Neuron (in vitro differentiated cells): ENCODE data around the gene APOL5.
"Not testable (repeated sequence)": the region's sequence is repeated elsewhere in the genome, so short reads cannot be mapped to it uniquely, and the experiment has no call there.

Experiments
- H2AFZ ChIP-seq: one replicate; pipeline ENCODE4 v1.6.1; 2013; ENCODE audit warnings: low read depth, mild to moderate bottlenecking, inconsistent platforms, low read length, moderate library complexity
- H3K27me3 ChIP-seq: one replicate; pipeline ENCODE4 v1.6.1; 2013; ENCODE audit warnings: low read length; ENCODE audit not compliant: insufficient read depth
- H3K36me3 ChIP-seq: one replicate; pipeline ENCODE4 v1.6.1; 2013; ENCODE audit warnings: low read length; ENCODE audit not compliant: insufficient read depth
- H3K4me1 ChIP-seq: one replicate; pipeline ENCODE4 v1.6.1; 2013; ENCODE audit warnings: low read length; ENCODE audit not compliant: insufficient read depth
- H3K4me3 ChIP-seq: 2 replicates; pipeline ENCODE4 v1.5.1; 2013; ENCODE audit warnings: mild to moderate bottlenecking, low read length, moderate library complexity
- H3K9me3 ChIP-seq: one replicate; pipeline ENCODE4 v1.6.1; 2013; ENCODE audit warnings: low read length

The APOL5 gene

GRCh38 chr22:35737886-35738285, 20.2 kb downstream of the APOL5 start:
- H3K9me3 ChIP-seq, H3K27me3 ChIP-seq, H2AFZ ChIP-seq, H3K4me1 ChIP-seq, H3K4me3 ChIP-seq: not testable (repeated sequence)
- H3K36me3 ChIP-seq, result peaks cover 29% of the 10 kb centered on the region

- H3K36me3 ChIP-seq, result peaks cover 43% of the 10 kb centered on the region
- no peak overlapping the region for H2AFZ ChIP-seq
- no peaks in the 10 kb centered on the region for H3K4me1 ChIP-seq
- no peaks in the 10 kb centered on the region for H3K27me3 ChIP-seq
- no peaks in the 10 kb centered on the region for H3K9me3 ChIP-seq
- no peak overlapping the region for H3K4me3 ChIP-seq
Measured at GRCh38 chr22:35739076-35739930, 21.6 kb downstream of the APOL5 start.

- Histone ChIP-seq H3K36me3 (peaks cover 48% of the 10 kb centered on the region), H3K4me1 (no peaks in the 10 kb centered on the region), H3K4me3 (no peak overlapping the region), H3K27me3 (no peaks in the 10 kb centered on the region), H3K9me3 (no peaks in the 10 kb centered on the region), H2AFZ (no peak overlapping the region)
Measured at GRCh38 chr22:35739931-35740380, 22.3 kb downstream of the APOL5 start.

- peaks cover 54% of the 10 kb centered on the region for H3K36me3 ChIP-seq
- no peak overlapping the region for H3K4me3 ChIP-seq
- H3K9me3 ChIP-seq, result no peaks in the 10 kb centered on the region
- no peak overlapping the region for H2AFZ ChIP-seq
- H3K27me3 ChIP-seq, result no peaks in the 10 kb centered on the region
- no peaks in the 10 kb centered on the region for H3K4me1 ChIP-seq
Measured at GRCh38 chr22:35740616-35741015, 22.9 kb downstream of the APOL5 start.

GRCh38 chr22:35742342-35743100, 24.8 kb downstream of the APOL5 start:
- Histone ChIP-seq H3K36me3 (peaks cover 64% of the 10 kb centered on the region), H3K27me3 (no peaks in the 10 kb centered on the region), H3K4me1 (no peaks in the 10 kb centered on the region), H3K4me3 (no peak overlapping the region), H2AFZ (no peak overlapping the region), H3K9me3 (no peaks in the 10 kb centered on the region)

GRCh38 chr22:35743326-35743860, 25.7 kb downstream of the APOL5 start:
- no peaks in the 10 kb centered on the region for H3K27me3 ChIP-seq
- no peak overlapping the region for H2AFZ ChIP-seq
- no peaks in the 10 kb centered on the region for H3K4me1 ChIP-seq
- peaks cover 60% of the 10 kb centered on the region for H3K36me3 ChIP-seq
- H3K9me3 ChIP-seq, result no peaks in the 10 kb centered on the region
- no peak overlapping the region for H3K4me3 ChIP-seq

GRCh38 chr22:35746248-35746647, 28.6 kb downstream of the APOL5 start:
- Histone ChIP-seq H3K27me3 (no peaks in the 10 kb centered on the region), H3K4me3 (no peak overlapping the region), H2AFZ (no peak overlapping the region), H3K36me3 (peaks cover 50% of the 10 kb centered on the region), H3K4me1 (no peaks in the 10 kb centered on the region), H3K9me3 (no peaks in the 10 kb centered on the region)

GRCh38 chr22:35746946-35747703, 29.5 kb downstream of the APOL5 start:
- H3K4me1 ChIP-seq, result no peaks in the 10 kb centered on the region
- peaks cover 52% of the 10 kb centered on the region for H3K36me3 ChIP-seq
- H3K4me3 ChIP-seq, result no peak overlapping the region
- H2AFZ ChIP-seq, result no peak overlapping the region
- no peaks in the 10 kb centered on the region for H3K27me3 ChIP-seq
- no peaks in the 10 kb centered on the region for H3K9me3 ChIP-seq

GRCh38 chr22:35749808-35750207, 32.1 kb downstream of the APOL5 start:
- Histone ChIP-seq H3K9me3 (no peaks in the 10 kb centered on the region), H3K36me3 (peaks cover 34% of the 10 kb centered on the region), H3K4me3 (no peak overlapping the region), H2AFZ (no peak overlapping the region), H3K4me1 (peaks cover 9% of the 10 kb centered on the region), H3K27me3 (no peaks in the 10 kb centered on the region)

GRCh38 chr22:35752006-35752862, 34.6 kb downstream of the APOL5 start:
- H2AFZ ChIP-seq, result no peak overlapping the region
- peaks cover 9% of the 10 kb centered on the region for H3K4me1 ChIP-seq
- H3K9me3 ChIP-seq, result no peaks in the 10 kb centered on the region
- H3K36me3 ChIP-seq, result peaks cover 38% of the 10 kb centered on the region
- no peaks in the 10 kb centered on the region for H3K27me3 ChIP-seq
- no peak overlapping the region for H3K4me3 ChIP-seq

GRCh38 chr22:35752863-35753189, 35.2 kb downstream of the APOL5 start:
- Histone ChIP-seq H3K9me3 (no peaks in the 10 kb centered on the region), H3K4me3 (no peak overlapping the region), H2AFZ (no peak overlapping the region), H3K36me3 (peaks cover 41% of the 10 kb centered on the region), H3K27me3 (no peaks in the 10 kb centered on the region), H3K4me1 (peaks cover 9% of the 10 kb centered on the region)

GRCh38 chr22:35754761-35755160, 37.1 kb downstream of the APOL5 start:
- Histone ChIP-seq H2AFZ (no peak overlapping the region), H3K9me3 (no peaks in the 10 kb centered on the region), H3K4me1 (peaks cover 9% of the 10 kb centered on the region), H3K27me3 (no peaks in the 10 kb centered on the region), H3K36me3 (peaks cover 57% of the 10 kb centered on the region), H3K4me3 (no peak overlapping the region)
